NB4 (cell line): ENCODE results near the gene ARHGEF4.

Experiments
- DNase-seq: peaks from one replicate; pipeline ENCODE4 v3.0.0; 2010; ENCODE audit warnings: low read depth
- H3K4me3 ChIP-seq: one replicate; pipeline ENCODE4 v1.5.1; 2011; ENCODE audit warnings: mild to moderate bottlenecking, low read depth, low read length, moderate library complexity
- MYC ChIP-seq: IDR thresholded peaks from 2 replicates; pipeline ENCODE4 v1.6.1; 2011; ENCODE audit warnings: low read depth, low read length
- POLR2A ChIP-seq: IDR thresholded peaks from 2 replicates; pipeline ENCODE4 v1.6.1; 2011; ENCODE audit warnings: mild to moderate bottlenecking; ENCODE audit not compliant: insufficient read length; ENCODE audit errors: extremely low read depth
- TF ChIP-seq, protein P1 (sequence below): IDR thresholded peaks from one replicate; pipeline ENCODE4 v1.5.1; 2012; ENCODE audit warnings: low read depth, low read length
- TF ChIP-seq, protein P2 (sequence below): IDR thresholded peaks from 2 replicates; pipeline ENCODE4 v1.6.1; 2011; ENCODE audit warnings: low read depth, low read length

The ARHGEF4 gene

DNA sequence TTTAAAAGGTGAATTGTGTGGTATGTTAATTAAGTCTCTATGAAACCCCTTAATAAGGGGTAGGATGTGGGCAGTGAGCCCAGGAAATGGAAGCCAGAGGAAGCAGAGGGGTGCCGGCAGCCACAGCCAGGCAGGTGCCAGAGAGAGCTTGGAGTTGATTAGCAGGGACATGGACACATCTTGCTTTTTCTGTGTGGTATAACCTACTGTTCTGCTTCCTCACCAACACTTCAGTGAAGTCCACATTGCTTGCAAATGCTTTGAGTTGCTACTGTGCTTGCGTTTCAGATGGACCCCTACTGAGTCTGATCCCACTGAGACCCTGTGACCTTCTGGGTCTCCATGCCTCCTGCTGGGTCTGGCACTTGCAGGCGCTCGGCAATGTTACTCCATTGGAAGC lies 30.3 kb upstream of the ARHGEF4 start:
- no peak overlapping the region for H3K4me3 ChIP-seq
- TF ChIP-seq MYC (no peak), POLR2A (no peak)
- TF ChIP-seq, protein P1, sequence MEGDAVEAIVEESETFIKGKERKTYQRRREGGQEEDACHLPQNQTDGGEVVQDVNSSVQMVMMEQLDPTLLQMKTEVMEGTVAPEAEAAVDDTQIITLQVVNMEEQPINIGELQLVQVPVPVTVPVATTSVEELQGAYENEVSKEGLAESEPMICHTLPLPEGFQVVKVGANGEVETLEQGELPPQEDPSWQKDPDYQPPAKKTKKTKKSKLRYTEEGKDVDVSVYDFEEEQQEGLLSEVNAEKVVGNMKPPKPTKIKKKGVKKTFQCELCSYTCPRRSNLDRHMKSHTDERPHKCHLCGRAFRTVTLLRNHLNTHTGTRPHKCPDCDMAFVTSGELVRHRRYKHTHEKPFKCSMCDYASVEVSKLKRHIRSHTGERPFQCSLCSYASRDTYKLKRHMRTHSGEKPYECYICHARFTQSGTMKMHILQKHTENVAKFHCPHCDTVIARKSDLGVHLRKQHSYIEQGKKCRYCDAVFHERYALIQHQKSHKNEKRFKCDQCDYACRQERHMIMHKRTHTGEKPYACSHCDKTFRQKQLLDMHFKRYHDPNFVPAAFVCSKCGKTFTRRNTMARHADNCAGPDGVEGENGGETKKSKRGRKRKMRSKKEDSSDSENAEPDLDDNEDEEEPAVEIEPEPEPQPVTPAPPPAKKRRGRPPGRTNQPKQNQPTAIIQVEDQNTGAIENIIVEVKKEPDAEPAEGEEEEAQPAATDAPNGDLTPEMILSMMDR, result no peak
- TF ChIP-seq, protein P2, sequence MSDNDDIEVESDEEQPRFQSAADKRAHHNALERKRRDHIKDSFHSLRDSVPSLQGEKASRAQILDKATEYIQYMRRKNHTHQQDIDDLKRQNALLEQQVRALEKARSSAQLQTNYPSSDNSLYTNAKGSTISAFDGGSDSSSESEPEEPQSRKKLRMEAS, result no peak
- DNase-seq, result peak; percentile 32

DNA sequence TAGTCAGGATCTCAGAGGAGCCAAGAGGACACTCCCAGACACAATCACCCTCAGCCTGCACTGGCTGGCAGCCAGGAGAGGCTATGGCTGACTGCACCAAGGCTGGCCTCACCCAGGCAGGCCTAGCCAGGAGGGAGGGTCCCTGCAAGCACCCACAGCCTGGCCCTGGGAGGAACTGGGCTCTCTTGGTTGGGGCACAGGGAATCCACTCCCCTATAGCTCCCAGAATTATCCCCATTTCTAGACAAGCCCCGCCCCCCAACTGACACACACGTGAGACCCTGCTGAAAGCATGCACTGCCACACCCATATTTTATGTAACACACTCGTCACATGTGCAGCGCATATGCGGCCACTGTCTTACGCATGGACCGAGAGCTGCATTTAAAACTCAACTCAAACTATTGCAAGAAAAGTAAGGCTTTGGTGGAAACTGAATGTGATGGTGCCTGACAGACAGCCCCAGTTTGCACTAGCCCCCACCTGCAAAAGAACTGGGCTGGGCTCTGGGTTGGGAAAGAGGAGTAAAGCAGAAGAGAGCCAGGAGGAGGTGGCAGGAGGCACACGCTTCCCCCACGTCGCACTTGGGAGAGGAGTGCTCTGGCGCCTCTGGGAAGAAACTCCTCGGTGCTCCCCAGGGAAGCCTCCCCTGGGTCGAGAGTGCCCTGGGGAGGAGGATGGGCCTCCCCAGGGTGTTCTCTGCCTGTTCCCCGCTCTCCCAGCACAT lies 28.9 kb upstream of the ARHGEF4 start:
- no peak overlapping the region for H3K4me3 ChIP-seq
- TF ChIP-seq POLR2A, result no peak
- TF ChIP-seq, protein P1, result no peak
- TF ChIP-seq MYC, result no peak
- TF ChIP-seq, protein P2, result no peak
- DNase-seq, result peak; percentile 23

DNA sequence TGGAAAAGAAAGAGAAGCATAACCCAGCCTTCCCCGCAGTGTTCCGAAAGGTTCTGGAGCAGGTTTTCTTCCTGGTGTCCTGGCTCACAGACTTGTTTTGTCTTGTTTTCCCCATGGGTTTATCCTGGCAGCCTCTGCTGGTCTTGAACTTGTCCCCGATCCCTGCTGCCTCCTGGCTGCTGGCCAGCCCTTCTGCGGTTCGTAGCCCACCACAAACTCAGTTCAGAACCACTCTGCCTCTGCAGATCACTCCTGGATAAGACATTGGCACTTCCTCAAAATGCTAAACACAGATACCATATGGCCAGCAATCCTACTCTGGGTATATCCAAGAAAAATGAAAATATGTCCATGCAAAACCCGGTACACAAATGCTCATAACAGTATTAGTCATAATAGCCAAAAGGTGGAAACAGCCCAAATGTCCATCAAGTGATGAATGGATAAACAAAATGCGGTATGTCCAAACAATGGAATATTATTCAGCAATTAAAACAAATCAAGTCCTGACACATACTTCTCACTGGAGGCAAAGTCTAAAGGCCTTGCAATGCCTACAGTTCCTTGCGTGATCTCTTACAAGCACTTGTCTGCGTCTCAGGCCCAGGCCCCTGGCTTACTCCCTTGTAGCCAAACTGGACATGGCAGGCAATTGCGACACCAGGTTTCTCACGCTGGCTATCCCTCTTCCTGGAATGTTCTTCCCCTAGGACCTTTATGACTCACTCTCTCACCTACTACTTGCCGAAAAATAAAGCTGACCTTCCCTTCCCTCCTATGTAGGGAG lies 28.0 kb upstream of the ARHGEF4 start:
- peak; percentile 88 for DNase-seq
- TF ChIP-seq, protein P1, result no peak
- TF ChIP-seq, protein P2, result no peak
- TF ChIP-seq POLR2A (no peak), MYC (0 out of 2 replicates have a peak, but pooled peaks have one; percentile 12)
- H3K4me3 ChIP-seq, result no peak overlapping the region

DNA sequence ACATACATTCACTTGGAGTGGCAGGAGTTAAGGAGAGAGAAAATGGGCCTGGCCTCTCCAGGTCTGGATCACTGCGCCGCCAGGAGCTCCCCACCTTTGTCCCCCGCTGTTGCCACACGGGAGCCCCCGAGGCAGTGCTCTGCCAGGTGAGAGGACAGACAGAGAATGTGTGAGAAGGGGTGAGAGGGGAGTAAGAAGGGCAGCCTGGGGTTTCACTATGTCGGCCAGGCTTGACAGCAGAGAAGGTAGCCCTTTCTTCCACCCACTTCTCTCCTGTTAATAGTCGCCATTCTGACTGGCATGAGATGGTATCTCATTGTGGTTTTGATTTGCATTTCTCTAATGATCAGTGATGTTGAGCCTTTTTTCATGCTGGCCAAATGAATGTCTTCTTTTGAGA lies 26.2 kb upstream of the ARHGEF4 start:
- TF ChIP-seq, protein P1, result no peak
- no peak for TF ChIP-seq MYC
- no peak for TF ChIP-seq POLR2A
- TF ChIP-seq, protein P2, result no peak
- no peak overlapping the region for H3K4me3 ChIP-seq
- no peak for DNase-seq

DNA sequence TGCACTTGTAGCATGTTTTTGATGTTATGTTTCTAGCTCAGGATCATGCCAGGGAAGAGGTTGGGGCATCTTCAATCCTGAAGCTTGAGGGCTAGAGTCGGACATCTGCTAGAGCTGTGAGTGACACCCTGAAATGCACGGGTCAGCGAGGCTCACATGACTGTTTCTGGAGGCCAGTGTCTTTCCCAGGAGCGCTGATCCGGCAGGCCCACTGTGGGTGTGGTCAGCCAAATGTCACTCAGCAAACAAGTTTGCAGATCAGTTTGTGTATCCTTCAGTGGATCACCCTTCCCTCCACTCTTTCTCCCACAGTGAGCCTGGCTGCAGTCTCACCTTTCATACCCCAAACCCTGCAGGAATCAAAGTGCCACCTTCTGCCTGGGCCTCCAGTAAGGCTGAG lies 23.0 kb upstream of the ARHGEF4 start:
- no peak for DNase-seq
- TF ChIP-seq, protein P1, result no peak
- TF ChIP-seq MYC (no peak), POLR2A (no peak)
- TF ChIP-seq, protein P2, result no peak

More for the DNA sequence above, 23.0 kb upstream of the ARHGEF4 start:
- H3K4me3 ChIP-seq, result no peak overlapping the region
